ENCODE measurements around the gene AP1M2. TPM values are rescaled to one million over a fixed set of nuclear protein-coding genes. Genes with fewer than 3 reads are reported as not detected.
"Not testable (repeated sequence)": the region's sequence is repeated elsewhere in the genome, so short reads cannot be mapped to it uniquely, and the experiment has no call there.

AP1M2 gene
- total RNA-seq, 2 donors from 2014 or later, result not detected

GRCh38 chr19:10603084-10603872 is 16.2 kb upstream of the AP1M2 start:
- intact Hi-C loops (cut with DNase I), result no loop called here
- peak; percentile 86 for DNase-seq (ENCODE audit: low spot score)

DNA sequence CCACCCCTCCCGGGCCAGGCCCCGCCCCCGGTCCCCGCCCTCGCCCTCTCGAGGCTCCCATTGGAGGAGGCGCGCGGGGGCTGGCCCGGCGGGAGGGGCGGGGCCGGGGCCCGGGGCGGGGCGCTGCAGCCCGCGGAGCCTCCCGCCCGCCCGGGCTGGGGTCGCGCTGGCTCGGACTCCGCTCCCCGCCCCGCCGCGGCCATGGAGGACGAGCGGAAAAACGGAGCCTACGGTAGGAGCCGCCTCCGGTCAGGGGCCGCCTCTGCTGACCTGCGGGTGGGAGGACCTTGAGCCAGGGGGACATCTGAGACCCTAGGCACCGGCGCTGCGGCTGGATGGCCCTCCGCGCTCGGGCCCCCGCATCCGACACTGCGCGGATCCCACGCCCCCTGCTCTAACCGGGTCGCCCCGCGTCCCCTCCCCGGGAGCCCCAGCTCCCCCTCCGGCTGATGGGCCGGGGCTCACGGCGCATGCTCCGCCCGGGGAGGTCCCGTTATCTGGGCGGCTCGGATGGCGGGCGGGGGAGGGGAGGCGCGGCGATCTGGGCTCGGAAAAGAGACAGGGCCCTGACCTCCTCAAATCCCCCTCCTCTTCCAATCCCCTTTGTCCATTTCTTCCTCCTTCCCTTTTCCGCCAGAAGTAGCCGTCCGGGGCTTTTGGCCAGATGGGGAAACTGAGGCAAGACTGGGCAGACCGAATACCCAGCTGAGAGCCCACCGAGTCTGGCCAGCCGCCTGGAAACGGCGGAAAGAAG is 15.4 kb upstream of the AP1M2 start:
- DNase-seq (ENCODE audit: low spot score), result peak; percentile 93
- intact Hi-C loops (cut with DNase I), result no loop called here

GRCh38 chr19:10601999-10602329 is 14.9 kb upstream of the AP1M2 start:
- no peak for DNase-seq (ENCODE audit: low spot score)
- intact Hi-C loops (cut with DNase I), result no loop called here

DNA sequence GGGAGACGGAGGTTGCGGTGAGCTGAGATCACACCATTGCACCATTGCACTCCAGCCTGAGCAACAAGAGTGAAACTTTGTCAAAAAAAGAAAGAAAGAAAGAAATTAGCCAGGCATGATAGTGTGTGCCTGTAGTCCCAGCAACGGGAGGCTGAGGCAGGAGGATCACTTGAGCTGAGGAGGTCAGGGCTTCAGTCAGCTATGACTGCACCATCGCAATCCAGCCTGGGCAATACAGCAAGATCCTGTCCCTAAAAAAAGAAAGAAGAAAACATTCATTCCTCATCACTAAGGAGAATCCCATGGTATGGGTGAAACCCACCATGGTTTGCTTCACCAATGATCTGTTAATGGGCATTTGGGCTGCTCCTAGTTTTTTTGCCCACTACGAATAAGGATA is 13.0 kb upstream of the AP1M2 start:
- no peak for DNase-seq (ENCODE audit: low spot score)
- intact Hi-C loops (cut with DNase I), result no loop called here

DNA sequence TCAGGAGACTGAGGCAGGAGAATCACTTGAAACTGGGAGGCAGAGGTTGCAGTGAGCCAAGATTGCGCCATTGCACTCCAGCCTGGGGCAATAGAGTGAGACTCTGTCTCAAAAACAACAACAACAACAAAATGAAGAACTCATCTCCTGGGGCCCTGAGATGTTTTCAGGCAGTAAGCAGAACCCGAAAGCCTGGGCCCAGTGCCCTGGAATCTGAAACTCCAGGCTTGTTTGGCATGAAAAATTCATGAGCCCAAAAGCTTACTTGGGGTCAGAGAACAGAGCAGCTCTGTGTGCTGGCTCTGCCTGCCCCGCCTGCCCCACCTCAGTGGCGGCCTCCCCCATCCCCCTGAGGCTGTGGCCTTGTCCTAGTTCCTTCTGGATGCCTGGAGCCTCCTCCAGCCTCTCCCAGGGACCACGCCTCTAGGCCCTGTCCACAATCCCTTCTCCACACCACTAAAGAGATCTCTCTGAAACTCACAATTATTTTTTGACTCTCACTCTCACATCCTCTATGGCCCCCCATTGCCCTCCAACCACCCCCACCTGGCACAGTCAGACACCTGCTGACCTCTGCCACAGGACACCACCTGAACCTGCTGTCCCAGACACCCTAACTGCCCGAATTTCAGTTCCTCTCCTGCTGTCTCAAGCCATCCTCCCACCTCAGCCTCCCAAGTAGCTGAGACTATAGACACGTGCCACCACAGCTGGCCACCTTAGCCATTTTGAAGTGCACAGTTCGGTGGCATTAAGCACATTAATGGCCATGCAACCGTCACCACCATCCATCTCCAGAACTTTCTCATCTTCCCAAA is 6.9 kb upstream of the AP1M2 start:
- intact Hi-C loops (cut with DNase I), result loop anchor here in 1 of 2 donors (10.0 kb wide), 1 partner anchor 181 kb away; no protein-coding TSS in a partner anchor
- no peak for DNase-seq (ENCODE audit: low spot score)

DNA sequence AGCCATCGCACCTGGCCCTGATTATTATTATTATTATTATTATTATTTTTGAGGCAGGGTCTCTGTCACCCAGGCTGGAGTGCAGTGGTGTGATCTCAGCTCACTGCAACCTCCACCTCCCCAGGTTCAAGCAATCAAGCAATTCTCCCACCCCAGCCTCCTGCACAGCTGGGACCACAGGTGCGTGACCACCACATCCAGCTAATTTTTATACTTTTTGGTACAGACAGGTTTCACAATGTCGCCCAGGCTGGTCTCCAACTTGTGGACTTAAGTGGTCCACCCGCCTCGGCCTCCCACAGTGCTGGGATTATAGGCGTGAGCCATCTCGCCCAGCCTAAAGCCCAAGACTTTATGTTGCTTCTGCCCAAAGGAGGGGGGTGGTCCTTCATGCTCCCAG is 6.0 kb upstream of the AP1M2 start:
- intact Hi-C loops (cut with DNase I), result loop anchor here in 1 of 2 donors (10.0 kb wide), 1 partner anchor 182 kb away; no protein-coding TSS in a partner anchor
- no peak for DNase-seq (ENCODE audit: low spot score)

DNA sequence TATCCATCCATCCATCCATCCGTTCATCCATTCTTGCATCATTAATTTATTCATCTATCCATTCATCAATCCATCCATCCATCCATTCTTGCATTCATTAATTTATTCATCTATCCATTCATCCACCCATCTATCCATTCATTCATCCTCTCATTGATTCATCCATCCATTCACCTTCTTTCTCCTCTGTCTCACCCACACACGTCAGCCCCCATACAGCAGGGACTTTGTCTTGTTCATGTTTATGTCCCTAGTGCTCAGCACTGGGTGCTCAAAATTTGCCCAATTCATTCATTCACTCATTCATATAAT is 683 bp upstream of the AP1M2 start:
- no peak for DNase-seq (ENCODE audit: low spot score)
- intact Hi-C loops (cut with DNase I), result no loop called here

- intact Hi-C loops (cut with DNase I), result no loop called here
- no peak for DNase-seq (ENCODE audit: low spot score)
Measured at GRCh38 chr19:10586396-10586795, 716 bp downstream of the AP1M2 start.

DNA sequence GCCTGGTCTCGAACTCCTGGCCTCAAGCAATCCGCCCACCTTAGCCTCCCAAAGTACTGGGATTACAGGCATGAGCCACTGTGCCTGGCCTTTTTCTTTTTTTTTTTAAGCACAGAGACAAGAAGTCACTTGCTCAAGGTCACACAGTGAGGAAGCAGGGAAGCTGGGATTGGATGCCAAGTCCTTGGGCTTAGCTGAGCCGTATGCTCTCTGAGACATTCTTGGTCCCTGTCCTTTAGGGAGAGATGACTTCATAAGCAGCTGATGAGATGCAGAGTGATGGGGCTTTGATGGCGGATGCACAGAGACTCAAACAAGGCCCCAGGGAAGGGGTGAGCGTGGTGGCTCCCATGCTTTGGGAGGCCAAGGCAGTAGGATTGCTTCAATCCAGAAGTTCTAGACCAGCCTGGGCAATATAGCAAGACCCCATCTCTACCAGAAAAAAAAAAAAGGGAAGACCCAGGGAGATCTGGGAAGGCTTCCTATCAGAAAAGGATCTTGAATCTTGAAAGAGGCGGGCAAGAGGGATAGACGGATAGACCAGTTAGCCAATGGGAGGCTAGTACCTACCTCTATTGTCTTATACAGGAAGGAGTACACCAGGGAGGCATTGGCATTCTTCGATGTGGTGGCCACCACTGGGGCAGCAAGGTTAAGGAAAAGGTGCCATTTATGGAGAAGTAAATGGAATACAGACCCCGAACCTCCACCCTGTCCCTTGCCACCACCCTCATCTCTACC is 3.9 kb downstream of the AP1M2 start:
- DNase-seq (ENCODE audit: low spot score), result no peak
- intact Hi-C loops (cut with DNase I), result loop anchor here in 1 of 2 donors (2.0 to 5.0 kb wide), 2 partner anchors 60 to 114 kb away; no protein-coding TSS in a partner anchor

GRCh38 chr19:10582091-10582490 is 5.0 kb downstream of the AP1M2 start:
- intact Hi-C loops (cut with DNase I), result loop anchor here in 1 of 2 donors (2.0 to 5.0 kb wide), 2 partner anchors 61 to 115 kb away; no protein-coding TSS in a partner anchor
- no peak for DNase-seq (ENCODE audit: low spot score)

GRCh38 chr19:10580979-10581631 is 6.0 kb downstream of the AP1M2 start:
- peak; percentile 95 for DNase-seq (ENCODE audit: low spot score)
- intact Hi-C loops (cut with DNase I), result loop anchor here in 1 of 2 donors (5.0 kb wide), 1 partner anchor 116 kb away; no protein-coding TSS in a partner anchor

DNA sequence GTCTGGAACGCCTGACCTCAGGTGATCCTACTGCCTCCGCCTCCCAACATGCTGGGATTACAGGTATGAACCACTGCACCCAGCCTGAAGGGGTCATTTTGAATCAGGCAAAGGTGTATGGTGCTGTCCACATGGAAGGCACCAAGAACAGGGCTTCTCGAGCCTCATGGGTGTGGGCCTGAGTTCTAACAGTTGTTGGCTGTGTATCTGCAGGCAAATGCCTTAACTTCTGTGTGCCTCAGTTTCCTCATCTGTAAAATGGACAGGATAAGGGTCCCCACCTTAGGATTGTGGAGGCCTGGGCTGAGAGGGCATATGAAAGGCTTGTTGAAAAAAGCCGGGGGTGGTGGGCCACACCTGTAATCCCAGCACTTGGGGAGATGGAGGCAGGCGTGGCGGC is 9.2 kb downstream of the AP1M2 start:
- intact Hi-C loops (cut with DNase I), result loop anchor here (2.0 to 10.0 kb wide), 2 partner anchors 67 to 173 kb away; partner anchors contain the start of gene CDC37 (in 1 of the 2)
- no peak for DNase-seq (ENCODE audit: low spot score)

- no peak for DNase-seq (ENCODE audit: low spot score)
- intact Hi-C loops (cut with DNase I), result loop anchor here in 1 of 2 donors (10.0 kb wide), 1 partner anchor 170 kb away; the partner anchor contains the start of gene CDC37
Measured at GRCh38 chr19:10575011-10575716, 11.9 kb downstream of the AP1M2 start.

DNA sequence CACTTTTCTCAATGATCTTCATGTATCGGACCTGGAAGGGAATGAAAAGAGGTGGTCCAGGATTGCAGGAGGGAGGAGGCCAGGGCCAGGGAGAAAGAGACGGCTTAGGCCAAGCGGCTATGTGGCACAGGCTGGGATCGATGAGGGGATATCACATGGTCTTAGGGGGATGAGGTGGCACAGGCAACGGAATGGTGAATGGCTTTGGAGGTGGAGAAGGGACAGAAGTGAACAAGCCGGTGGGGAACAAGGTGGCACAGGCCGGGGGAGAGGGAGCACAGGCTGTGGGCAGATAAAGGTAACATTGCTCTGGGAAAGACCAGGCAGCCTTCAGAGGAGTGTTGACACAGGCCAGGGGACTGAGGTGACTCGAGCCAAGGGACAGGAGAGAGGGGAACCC is 12.7 kb downstream of the AP1M2 start:
- no peak for DNase-seq (ENCODE audit: low spot score)
- intact Hi-C loops (cut with DNase I), result loop anchor here in 1 of 2 donors (10.0 kb wide), 1 partner anchor 170 kb away; the partner anchor contains the start of gene CDC37

DNA sequence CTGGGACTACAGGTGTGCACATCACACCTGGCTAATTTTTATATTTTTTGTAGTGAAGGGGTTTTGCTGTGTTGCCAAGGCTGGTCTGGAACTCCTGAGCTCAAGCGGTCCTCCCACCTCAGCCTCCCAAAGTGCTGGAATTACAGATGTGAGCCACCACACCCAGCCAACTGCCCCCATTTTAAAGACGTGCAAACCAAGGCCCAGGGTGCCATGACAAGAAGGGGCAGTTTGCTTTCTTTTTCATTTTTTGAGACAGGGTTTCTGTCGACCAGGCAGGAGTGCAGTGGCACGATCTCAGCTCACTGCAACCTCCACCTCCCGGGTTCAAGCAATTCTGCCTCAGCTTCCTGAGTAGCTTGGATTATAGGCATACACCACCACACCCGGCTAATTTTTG is 13.3 kb downstream of the AP1M2 start:
- intact Hi-C loops (cut with DNase I), result loop anchor here in 1 of 2 donors (10.0 kb wide), 1 partner anchor 169 kb away; the partner anchor contains the start of gene CDC37
- not testable (repeated sequence) for DNase-seq (ENCODE audit: low spot score)

DNA sequence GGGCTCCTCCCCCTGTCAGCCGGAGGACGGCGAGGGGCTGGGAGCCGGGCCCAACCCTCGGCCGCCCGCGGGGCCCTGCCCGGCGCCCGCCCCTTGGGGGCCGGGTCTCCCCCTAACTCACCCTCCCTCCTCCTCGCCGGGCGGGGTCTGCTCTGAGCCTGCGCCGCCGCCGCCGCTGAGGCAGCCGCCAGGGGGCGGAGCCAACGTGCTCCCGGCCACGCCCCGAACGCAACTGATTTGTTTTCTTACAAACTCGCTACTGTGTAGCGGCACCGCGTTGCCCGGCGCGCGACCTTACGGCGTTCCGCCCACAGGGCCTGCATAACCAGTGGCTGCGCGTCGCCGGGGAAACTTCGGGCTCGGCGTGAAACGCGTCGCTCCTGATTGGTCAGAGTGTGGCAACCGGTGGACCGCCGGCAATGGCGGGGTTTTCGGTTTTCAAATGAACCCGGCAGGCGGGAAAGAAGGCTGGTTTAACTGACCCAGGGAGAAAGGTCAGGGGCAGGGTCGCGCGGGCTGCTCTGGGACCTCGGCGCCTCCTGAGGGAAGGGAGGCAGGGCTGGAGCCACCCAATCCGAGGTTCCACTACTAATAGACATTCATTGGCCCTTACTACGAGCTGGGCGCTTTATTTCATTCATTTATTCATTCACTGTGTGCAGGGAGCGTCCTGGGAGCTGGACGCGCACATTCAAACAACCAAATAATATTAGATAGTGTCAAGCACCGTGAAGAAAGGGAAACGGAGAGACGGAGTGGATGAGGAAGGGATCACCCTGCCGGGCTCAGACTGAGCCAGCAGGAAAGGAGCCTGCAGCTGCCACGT is 18.1 kb downstream of the AP1M2 start, which contains the start of gene CDKN2D:
CDKN2D (minus strand) TSS at position 154 of the 826 bp plus-strand sequence. CDS start 326 bp downstream, outside the sequence.
- DNase-seq (ENCODE audit: low spot score), result peak; percentile 100

More for the DNA sequence above, 18.1 kb downstream of the AP1M2 start, which contains the start of gene CDKN2D:
- intact Hi-C loops (cut with DNase I), result no loop called here
